ENCODE measurements around the gene DPP9. TPM values are rescaled to one million over a fixed set of nuclear protein-coding genes. Genes with fewer than 3 reads are reported as not detected.

The DPP9 gene
- total and polyA plus RNA-seq, 2 of the 13 experiments (the other 11 are each of a cell fraction or from before 2014, with no cell fraction given): 8.4 to 25.8 TPM

DNA sequence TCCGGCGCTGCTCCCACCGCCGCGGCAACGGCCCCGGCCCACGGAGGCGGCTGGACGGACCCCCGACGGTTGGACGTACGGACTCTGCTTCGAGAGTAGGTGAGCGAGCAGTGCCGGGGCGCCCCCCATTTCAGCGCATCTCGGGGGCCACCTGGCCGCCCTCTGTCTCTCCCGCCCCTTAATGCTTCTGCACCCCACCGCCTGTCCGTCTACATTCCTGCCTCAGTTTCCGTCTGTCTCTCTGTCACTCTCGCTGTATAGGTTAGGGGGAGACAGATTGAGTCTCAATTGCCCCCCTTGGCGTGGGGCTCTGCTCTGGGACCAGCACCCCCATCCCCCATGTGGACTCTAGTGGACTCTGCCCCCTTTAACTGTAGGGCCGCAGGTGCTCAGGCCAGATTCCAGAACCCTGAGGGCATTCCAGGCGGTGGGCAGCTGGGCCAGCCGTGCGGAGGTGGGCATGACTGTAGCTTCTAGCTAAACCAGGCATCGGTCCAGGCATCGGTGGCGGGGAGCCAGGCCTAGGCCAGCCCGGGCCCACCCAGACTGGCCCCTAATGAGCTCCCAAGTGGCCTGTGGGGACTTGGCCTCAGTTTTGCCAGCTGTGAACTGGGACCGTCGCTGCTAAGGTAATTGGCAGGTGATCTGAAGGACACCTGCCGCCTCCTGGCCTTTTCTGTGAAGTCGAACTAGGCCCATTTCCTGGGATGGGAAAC lies 84.0 kb downstream of the DPP9 start (continued):
- TF ChIP-seq ZNF713 (CRISPR knock-in tag; IDR thresholded peaks at IDR 0.05) (no peak), CBX1 (IDR thresholded peaks at IDR 0.05; ENCODE audit: low read depth) (no peak), ZNF10 (CRISPR knock-in tag; IDR thresholded peaks at IDR 0.05; ENCODE audit: borderline replicate concordance, low read depth) (no peak), ELF3 (CRISPR knock-in tag; IDR thresholded peaks at IDR 0.05) (no peak), SIX4 (CRISPR knock-in tag; IDR thresholded peaks at IDR 0.05) (no peak), ZNF382 (CRISPR knock-in tag; IDR thresholded peaks at IDR 0.05; ENCODE audit: borderline replicate concordance) (no peak), KMT2A (CRISPR knock-in tag; IDR thresholded peaks at IDR 0.05) (peak; percentile 32; the same call in 1 of the 2 replicates), ZNF878 (CRISPR knock-in tag; IDR thresholded peaks at IDR 0.05) (no peak), ZNF331 (CRISPR knock-in tag; IDR thresholded peaks at IDR 0.05) (no peak), TOPORS (CRISPR knock-in tag; IDR thresholded peaks at IDR 0.05) (no peak), CREM (IDR thresholded peaks at IDR 0.05) (no peak), CREM (CRISPR knock-in tag; IDR thresholded peaks at IDR 0.05) (no peak), NFKB2 (CRISPR knock-in tag; IDR thresholded peaks at IDR 0.05; ENCODE audit: borderline replicate concordance) (peak; percentile 30; the same call in 1 of the 2 replicates), ZMAT3 (CRISPR knock-in tag; conservative IDR thresholded peaks at IDR 0.05) (no peak), ZNF7 (CRISPR knock-in tag; IDR thresholded peaks at IDR 0.05) (no peak), ATM (IDR thresholded peaks at IDR 0.05; ENCODE audit: borderline replicate concordance) (no peak), ZNF567 (CRISPR knock-in tag; IDR thresholded peaks at IDR 0.05; ENCODE audit: borderline replicate concordance) (peak; percentile 61; the same call in 1 of the 2 replicates), ZNF850 (CRISPR knock-in tag; conservative IDR thresholded peaks at IDR 0.05) (no peak), ZNF3 (CRISPR knock-in tag; IDR thresholded peaks at IDR 0.05) (no peak), HIVEP1 (CRISPR knock-in tag; IDR thresholded peaks at IDR 0.05) (no peak), TBP (CRISPR knock-in tag; IDR thresholded peaks at IDR 0.05) (no peak), SMC3 (IDR thresholded peaks at IDR 0.05; ENCODE audit: low read length) (no peak), ZNF703 (CRISPR knock-in tag; IDR thresholded peaks at IDR 0.05; ENCODE audit: borderline replicate concordance) (peak; percentile 58; the same call in 1 of the 2 replicates)
- TF ChIP-seq, protein P1, sequence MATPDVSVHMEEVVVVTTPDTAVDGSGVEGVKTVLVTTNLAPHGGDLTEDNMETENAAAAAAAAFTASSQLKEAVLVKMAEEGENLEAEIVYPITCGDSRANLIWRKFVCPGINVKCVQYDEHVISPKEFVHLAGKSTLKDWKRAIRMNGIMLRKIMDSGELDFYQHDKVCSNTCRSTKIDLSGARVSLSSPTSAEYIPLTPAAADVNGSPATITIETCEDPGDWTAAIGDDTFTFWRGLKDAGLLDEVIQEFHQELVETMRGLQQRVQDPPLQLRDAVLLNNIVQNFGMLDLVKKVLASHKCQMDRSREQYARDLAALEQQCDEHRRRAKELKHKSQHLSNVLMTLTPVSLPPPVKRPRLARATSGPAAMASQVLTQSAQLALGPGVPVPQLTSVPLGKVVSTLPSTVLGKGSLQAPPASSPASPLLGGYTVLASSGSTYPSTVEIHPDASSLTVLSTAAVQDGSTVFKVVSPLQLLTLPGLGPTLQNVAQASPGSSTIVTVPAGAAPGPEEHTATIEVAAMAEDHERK (CRISPR knock-in tag; IDR thresholded peaks at IDR 0.05; ENCODE audit: low read depth): no peak
- TF ChIP-seq, protein P2, sequence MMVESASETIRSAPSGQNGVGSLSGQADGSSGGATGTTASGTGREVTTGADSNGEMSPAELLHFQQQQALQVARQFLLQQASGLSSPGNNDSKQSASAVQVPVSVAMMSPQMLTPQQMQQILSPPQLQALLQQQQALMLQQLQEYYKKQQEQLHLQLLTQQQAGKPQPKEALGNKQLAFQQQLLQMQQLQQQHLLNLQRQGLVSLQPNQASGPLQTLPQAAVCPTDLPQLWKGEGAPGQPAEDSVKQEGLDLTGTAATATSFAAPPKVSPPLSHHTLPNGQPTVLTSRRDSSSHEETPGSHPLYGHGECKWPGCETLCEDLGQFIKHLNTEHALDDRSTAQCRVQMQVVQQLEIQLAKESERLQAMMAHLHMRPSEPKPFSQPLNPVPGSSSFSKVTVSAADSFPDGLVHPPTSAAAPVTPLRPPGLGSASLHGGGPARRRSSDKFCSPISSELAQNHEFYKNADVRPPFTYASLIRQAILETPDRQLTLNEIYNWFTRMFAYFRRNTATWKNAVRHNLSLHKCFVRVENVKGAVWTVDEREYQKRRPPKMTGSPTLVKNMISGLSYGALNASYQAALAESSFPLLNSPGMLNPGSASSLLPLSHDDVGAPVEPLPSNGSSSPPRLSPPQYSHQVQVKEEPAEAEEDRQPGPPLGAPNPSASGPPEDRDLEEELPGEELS (CRISPR knock-in tag; IDR thresholded peaks at IDR 0.05): no peak
- TF ChIP-seq, protein P3, sequence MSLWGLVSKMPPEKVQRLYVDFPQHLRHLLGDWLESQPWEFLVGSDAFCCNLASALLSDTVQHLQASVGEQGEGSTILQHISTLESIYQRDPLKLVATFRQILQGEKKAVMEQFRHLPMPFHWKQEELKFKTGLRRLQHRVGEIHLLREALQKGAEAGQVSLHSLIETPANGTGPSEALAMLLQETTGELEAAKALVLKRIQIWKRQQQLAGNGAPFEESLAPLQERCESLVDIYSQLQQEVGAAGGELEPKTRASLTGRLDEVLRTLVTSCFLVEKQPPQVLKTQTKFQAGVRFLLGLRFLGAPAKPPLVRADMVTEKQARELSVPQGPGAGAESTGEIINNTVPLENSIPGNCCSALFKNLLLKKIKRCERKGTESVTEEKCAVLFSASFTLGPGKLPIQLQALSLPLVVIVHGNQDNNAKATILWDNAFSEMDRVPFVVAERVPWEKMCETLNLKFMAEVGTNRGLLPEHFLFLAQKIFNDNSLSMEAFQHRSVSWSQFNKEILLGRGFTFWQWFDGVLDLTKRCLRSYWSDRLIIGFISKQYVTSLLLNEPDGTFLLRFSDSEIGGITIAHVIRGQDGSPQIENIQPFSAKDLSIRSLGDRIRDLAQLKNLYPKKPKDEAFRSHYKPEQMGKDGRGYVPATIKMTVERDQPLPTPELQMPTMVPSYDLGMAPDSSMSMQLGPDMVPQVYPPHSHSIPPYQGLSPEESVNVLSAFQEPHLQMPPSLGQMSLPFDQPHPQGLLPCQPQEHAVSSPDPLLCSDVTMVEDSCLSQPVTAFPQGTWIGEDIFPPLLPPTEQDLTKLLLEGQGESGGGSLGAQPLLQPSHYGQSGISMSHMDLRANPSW (CRISPR knock-in tag; IDR thresholded peaks at IDR 0.05; ENCODE audit: borderline replicate concordance): 0 out of 2 replicates have a peak, but pooled peaks have one; percentile 58
